Hepatocyte (in vitro differentiated cells): ENCODE measurements around the gene LAMTOR4.

Experiments
- EZH2 ChIP-seq: fragments of 200-600 bp; sonication (generic); IDR thresholded peaks from 2 replicates; pipeline ENCODE4 v1.6.1; 2016; ENCODE audit warnings: antibody characterized with exemption, mild to moderate bottlenecking, borderline replicate concordance
- EZH2phosphoT487 ChIP-seq: fragments of 200-600 bp; sonication (generic); IDR thresholded peaks from one replicate; pipeline ENCODE4 v1.6.1; 2018; ENCODE audit warnings: antibody characterized with exemption, mild to moderate bottlenecking, low read depth, moderate library complexity; ENCODE audit not compliant: unreplicated experiment, severe bottlenecking

- no peak for TF ChIP-seq EZH2
- no peak for TF ChIP-seq EZH2phosphoT487
Observed at GRCh38 chr7:100111156-100111555, 37.6 kb upstream of the LAMTOR4 start.
